Kasumi-1 (cell line): ENCODE measurements around the gene CELF4.

ENCODE experiments used
- DNase-seq, 2 experiments: peaks; one replicate each; lab custom pipeline; 2025; lab: John Stamatoyannopoulos, UW

Gene CELF4

GRCh38 chr18:37318360-37319355, 246.9 kb downstream of the CELF4 start:
- no peak for DNase-seq

DNA sequence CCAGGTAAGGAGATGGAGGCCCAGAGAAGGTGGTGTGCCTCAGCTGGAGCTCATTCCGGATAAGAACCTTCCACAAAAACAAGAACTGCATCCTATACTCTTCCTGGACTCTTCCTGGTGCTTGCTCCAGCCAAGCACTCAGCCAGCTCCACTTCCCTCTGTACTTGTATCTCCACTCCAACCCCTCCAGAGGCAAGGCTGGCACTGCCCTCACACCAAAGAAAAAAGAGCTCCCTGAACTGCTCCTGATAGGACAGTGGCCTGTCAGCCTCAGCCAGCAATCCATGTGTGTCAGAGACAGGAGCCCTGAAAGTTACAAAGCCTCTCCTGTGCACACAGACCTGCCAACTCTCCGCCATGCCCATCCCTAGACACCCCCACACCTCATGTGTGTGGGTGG, 248.1 kb downstream of the CELF4 start:
- no peak for DNase-seq

DNA sequence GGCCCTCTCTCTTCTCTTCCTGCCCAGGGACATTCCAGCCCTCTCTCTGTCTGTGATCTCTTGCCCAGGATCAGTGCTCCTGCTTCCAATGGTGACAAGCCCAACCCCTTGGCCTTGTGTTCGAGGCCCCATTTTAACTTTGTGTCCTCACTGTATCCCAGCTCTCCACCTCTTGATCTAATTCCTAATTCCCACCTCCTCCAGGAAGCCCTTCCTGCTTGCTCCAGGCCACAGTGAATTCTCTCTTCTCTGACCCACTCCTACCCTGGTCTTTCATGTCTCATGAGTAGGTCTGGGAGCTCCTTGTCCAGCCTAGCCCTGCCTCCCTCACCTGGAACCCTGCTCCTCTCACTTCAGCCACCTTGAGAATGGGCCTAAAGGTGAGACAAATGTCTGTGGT, 249.1 kb downstream of the CELF4 start:
- no peak for DNase-seq

DNA sequence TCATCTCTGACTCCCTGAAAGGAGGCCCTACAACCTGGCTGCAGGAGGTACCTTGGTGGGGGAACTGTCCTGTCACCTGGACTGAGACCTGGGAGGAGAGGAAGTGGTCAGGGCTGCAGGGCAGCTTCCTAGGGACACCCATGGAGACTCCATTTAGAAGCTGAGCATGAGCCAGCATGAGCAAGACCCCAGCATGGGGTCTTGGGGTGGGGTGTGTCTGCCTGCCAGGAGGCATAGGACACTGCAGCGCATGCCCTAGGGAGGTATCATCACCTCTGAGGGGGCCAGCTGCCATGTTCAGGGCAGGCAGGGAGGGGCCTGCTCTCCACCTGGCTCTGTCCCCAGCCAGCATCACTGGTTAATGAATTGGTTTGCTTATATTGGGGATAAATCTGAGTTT, 249.7 kb downstream of the CELF4 start:
- DNase-seq: no peak

GRCh38 chr18:37314534-37314933, 251.1 kb downstream of the CELF4 start:
- no peak for DNase-seq

DNA sequence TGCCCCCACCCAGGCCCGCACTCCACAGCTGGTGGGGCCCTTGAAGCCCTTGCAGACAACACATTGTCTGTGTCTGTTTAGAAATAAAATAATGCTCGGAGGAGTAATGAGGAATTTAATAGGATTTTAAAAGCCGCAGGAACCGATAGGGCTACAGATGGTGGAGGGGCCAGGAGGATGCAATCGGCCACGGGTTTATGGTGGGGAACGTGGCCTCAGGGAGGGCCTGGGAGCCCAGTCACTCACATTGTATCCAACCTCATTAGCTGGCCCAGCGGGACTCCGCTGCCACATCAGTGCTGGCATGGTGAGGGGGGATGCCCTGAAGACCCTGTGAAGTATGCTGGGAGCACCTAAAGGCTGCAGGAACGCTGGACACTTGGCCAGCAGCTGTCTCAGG, 252.0 kb downstream of the CELF4 start:
- no peak for DNase-seq

DNA sequence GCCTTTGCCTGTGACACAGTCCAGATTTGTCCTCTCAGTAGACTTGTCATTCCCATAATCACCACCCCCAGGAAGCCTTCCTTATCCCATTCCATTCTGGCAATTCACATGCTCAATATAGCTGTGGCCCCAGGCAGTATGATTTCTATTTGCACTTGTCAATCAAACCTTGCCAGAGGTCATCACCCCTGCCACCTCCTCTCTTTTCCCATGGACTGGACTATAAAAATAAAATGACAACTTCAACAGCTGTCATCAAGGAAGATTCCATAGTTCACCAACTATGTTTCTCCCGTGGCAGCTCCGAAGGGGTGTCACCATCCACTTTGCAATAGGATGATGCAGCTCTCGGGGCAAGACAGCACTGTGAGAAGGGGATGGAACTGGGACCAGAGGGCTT, 255.7 kb downstream of the CELF4 start:
- no peak for DNase-seq

GRCh38 chr18:37309059-37309458, 256.5 kb downstream of the CELF4 start:
- DNase-seq: no peak

- DNase-seq: no peak
These were observed 258.4 kb downstream of the CELF4 start for GRCh38 chr18:37307181-37307580.

- DNase-seq: no peak
These were observed 259.2 kb downstream of the CELF4 start for GRCh38 chr18:37306432-37306831.

- DNase-seq: no peak
These were observed 260.5 kb downstream of the CELF4 start for GRCh38 chr18:37305066-37305465.

DNA sequence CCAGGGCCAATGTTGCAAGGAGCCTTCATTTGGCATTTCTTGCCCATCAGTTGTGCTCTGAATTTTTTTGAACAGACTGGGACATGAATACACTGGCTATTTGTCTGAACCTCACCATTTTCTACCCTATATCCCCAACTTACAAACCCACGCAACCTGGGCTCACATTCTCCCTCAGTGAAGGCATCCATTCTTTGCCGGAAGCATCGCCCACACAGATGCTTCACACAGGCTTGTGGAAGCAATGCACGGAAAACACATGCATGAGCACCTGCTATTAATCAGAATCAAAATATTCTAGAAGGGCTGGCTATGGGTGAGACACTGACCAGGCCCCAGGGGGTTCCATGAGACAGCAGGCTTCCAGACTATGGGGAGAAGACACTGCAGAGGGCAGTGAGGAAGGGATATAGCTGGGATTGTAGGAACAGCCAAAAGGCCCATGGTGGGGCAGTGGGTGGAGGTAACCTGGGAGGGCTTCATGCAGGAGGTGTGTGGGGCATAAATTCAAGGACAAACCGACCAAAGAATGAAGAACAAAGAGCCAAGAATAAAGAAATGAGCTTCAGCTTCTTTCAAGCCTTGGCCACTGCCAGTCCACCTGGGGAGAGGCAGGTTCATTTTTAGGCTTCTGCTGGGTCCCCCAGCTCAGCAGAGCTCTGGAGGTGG, 261.5 kb downstream of the CELF4 start:
- no peak for DNase-seq

- no peak for DNase-seq
These were observed 262.6 kb downstream of the CELF4 start for GRCh38 chr18:37303009-37303408.

- no peak for DNase-seq
These were observed 263.1 kb downstream of the CELF4 start for GRCh38 chr18:37302519-37302918.

- peak; percentile 83 to 87 for DNase-seq
These were observed 265.9 kb downstream of the CELF4 start for GRCh38 chr18:37299471-37300304.

DNA sequence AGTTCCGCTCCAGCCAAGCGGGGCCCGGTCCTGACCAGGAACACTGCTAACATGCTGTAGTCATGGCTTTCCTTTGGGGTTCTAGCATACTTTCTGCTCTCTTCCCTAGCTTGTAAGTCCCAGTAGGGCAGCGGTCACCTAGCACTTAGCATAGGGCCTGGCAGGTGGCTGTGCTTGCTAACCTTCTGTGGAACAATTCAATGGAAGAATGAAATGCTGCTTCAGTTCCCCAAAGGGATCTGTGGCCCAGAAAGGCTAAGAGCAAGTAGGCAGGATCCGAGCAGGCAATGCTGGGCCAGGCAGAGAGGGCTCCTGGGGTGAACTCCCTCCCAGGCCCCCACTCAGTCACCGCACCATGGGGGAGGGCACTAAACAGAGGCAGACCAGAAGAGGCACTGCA, 266.8 kb downstream of the CELF4 start:
- DNase-seq: no peak

- DNase-seq: no peak
These were observed 268.5 kb downstream of the CELF4 start for GRCh38 chr18:37297106-37297505.

DNA sequence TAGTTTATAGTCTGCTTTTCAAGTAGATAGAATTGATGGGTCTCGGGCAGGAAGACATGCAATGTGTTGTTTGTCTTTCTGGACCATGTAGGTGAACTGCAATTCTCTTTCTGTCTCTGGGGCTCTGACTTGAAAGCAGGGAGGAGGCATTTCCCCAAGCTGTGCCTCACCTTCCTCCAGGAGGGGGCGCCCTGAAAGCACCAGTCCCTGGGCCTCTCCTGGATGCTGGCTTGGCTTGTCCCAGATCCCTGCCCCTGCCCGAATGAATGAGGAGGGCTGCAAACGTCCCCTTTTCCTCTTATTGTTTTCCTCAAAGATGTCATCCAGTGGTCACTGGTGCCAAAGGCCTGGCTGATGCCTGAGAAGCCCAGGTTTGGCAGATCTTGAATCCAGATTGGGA, 270.6 kb downstream of the CELF4 start:
- DNase-seq: peak in 1 of 2 experiments; percentile 2

GRCh38 chr18:37293359-37293758, 272.2 kb downstream of the CELF4 start:
- no peak for DNase-seq

DNA sequence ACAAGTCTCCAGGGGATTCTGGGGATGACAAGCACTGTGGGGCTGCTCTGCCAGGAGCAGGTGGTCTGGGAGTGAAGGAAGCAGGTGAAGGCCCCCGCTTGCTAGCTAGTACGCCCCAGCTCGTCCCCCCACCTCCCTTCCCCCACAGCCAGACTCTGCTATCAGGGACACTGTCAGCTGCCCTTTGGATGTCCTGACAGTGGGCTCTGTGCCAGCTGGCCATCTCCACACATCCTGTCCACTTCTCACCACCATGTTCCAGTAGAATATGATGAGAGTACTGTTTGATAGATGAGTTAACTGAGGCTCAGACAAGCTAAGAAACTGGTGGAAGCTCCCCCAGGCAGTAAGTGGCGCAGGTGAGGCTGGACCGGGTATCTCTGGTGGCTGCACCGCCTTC, 276.2 kb downstream of the CELF4 start:
- DNase-seq: no peak

GRCh38 chr18:37287601-37288000, 278.0 kb downstream of the CELF4 start:
- DNase-seq: no peak

- no peak for DNase-seq
These were observed 278.8 kb downstream of the CELF4 start for GRCh38 chr18:37286801-37287200.
